GM12875 (cell line): ENCODE results near the gene PRPF18.

Source experiments
- H3K4me3 ChIP-seq: one replicate; pipeline ENCODE4 v1.5.1; 2011; ENCODE audit warnings: low read depth, low read length, control low read depth
- TF ChIP-seq, protein P1 (sequence below): IDR thresholded peaks from 2 replicates; pipeline ENCODE4 v1.5.1; 2011; ENCODE audit warnings: low read depth, mild to moderate bottlenecking, control low read depth, inconsistent platforms, low read length, moderate library complexity, borderline replicate concordance; ENCODE audit not compliant: insufficient read depth

Gene PRPF18

DNA sequence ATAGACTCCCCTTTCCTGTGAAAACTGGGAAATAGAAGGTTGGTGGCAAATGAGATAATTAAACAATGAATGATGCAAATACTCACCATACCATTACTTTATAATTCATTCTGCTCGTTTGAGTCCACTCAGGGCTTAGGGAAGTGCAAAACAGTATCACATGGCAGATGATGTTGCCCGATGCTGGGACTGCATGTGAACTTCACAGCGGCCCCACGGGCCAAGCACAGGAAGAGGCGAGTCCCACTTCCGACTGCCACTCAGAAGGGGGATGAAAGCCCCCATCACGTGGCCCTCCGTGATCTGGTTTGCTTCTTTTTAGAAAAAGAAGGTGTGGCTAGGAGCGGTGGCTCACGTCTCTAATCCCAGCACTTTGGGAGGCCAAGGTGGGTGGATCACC, 71.5 kb downstream of the PRPF18 start:
- TF ChIP-seq, protein P1, sequence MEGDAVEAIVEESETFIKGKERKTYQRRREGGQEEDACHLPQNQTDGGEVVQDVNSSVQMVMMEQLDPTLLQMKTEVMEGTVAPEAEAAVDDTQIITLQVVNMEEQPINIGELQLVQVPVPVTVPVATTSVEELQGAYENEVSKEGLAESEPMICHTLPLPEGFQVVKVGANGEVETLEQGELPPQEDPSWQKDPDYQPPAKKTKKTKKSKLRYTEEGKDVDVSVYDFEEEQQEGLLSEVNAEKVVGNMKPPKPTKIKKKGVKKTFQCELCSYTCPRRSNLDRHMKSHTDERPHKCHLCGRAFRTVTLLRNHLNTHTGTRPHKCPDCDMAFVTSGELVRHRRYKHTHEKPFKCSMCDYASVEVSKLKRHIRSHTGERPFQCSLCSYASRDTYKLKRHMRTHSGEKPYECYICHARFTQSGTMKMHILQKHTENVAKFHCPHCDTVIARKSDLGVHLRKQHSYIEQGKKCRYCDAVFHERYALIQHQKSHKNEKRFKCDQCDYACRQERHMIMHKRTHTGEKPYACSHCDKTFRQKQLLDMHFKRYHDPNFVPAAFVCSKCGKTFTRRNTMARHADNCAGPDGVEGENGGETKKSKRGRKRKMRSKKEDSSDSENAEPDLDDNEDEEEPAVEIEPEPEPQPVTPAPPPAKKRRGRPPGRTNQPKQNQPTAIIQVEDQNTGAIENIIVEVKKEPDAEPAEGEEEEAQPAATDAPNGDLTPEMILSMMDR, result no peak
- no peak overlapping the region for H3K4me3 ChIP-seq

DNA sequence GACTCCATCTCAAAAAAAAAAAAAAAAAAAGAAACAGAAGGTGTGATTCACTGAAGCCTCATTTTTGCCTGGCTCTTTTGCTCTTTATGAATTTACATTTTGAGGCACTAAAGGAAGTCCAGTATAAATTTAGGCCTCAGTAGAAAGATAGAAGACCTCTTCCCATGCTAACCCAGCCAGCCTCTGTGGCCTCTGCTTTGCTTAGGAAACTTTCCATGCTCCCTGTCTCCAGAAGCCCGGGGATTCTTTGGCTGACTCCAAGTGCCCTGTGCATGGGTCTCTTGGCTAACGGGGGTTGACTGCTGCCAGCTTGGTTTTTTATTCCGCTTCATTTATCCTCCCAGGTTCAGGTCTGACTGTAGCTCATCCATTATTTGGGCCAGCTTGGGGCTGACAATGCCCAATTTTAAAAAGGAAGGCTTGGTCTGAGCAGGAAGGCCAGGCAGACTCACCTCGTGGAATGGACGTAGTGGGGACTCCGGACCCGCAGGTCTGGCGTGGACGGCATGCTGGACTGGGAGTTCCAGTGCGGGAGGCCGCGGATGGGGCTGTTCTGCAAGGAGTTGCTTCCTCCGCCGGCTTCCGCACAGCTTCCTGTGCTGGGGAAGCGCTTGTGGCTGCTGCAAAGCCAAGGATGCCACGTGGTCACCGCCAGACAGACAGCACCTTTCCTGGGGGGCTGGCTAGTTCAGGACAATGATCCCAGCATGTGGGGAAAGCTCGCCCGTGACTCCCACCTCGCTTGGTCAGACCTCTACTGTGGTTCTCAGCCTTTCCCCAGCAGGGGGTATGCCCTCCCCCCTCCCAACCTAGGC, 72.3 kb downstream of the PRPF18 start:
- H3K4me3 ChIP-seq, result no peak overlapping the region
- TF ChIP-seq, protein P1, result no peak

DNA sequence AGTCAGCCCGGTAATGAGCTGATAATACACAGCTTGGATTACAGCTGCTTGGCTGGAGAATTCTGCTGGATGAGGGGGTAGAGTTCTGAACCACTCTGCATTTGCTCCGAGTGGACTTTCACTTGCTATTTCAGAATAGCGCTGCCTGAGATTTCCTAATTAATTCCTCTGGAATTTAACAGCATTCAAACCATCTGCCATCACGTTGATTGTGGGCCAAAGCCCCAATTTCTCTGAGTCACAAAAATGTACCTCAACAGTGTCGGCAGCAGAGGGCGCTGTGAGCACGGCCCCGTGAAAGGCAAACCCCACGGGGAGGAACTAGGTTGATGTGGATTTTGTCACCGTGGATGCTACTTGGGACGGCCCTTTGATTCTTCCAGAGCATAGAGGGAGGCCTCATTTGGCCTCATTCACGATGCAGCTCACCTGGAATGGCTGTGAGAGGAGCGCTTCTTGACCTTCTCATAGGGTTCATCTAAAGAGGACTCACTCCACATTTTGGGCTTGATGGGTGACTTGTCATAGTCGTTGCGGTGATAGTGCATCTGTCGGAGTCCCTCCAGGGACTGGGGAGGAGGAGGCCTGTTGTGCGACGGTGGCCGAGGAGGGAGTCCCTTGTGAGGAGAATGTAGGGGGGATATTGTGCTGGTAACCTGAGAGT, 73.3 kb downstream of the PRPF18 start:
- TF ChIP-seq, protein P1, result peak; percentile 79
- H3K4me3 ChIP-seq, result no peak overlapping the region

DNA sequence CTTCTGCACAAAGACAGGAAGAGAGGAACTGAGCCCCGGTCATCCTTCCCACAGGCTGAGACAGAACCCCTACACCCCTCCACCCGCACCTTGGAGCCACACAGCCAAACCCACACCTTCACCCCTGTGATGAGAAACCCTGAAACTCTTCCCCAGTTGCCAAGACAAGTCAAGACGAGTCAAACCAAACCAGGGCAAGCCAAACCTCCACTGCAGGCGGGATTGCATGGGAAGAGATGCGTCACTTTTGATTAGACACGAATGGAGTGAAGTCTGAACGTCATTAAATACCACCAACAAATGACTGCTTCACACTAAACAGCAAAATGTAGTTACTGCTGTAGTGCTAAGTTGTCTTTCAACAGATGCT, 73.8 kb downstream of the PRPF18 start:
- no peak overlapping the region for H3K4me3 ChIP-seq
- TF ChIP-seq, protein P1, result no peak

DNA sequence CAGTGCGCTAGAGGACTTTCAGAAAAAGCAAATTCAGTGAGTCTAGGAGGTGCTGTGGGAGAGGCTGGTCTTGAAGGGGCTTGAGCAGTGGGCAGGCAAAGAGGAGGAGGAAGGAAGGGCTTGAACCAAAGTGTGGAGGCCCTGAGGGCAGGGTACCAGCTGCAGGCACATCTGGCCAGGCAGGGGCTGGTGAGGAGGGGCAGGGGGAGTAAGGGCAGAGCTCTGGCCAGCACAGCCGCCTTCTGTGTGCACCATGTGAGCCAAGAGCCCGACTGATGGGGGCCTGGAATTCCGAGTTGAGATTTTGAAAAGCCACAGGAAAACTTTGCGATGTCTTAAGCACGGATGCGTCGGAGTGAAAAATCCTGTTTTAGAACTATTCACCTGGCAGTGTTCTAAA, 74.5 kb downstream of the PRPF18 start:
- TF ChIP-seq, protein P1, result no peak
- no peak overlapping the region for H3K4me3 ChIP-seq

DNA sequence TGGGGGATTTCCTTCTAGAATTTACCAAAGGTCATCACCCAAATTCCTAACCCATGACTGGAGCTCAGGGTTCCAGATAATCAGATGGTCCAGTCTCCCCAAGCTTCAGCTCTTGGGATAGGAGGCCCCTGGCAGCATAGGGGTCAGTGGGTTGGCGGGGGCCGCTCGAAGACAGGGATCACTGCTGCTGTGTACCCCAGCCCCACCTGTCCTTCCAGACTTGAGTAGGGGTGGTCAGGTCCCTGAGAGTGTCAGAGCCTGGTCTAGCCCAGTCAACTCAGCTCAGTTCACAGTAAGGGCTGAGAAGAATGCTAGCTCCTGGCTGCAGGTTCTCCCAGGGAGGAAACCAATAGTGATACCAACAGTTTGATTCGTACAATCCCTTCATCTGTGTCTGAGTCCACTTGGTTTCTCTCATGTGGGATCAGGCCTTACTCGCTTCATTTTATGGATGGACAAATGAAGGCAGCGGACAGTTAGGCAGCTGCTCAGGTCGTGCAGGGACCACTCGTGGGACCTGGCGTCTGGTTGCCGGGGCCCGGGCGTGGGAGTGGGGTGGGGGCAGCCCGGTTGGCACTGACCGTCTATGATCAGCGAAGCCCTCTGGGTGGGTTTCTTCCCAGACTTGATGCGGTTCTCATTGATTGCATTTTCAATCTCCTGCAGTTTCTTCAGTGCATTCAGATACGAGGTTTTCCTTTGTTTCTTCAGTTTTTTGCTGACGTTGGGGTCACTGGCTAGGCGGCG, 78.9 kb downstream of the PRPF18 start:
- TF ChIP-seq, protein P1, result no peak
- H3K4me3 ChIP-seq, result no peak overlapping the region
